Hindlimb muscle (tissue), 1 donor: ENCODE results near the gene PIGT. TPM values are rescaled to one million over a fixed set of nuclear protein-coding genes. Genes with fewer than 3 reads are reported as not detected.
"Not testable (repeated sequence)": the region's sequence is repeated elsewhere in the genome, so short reads cannot be mapped to it uniquely, and the experiment has no call there.

Experiments
- DNase-seq: peaks from one replicate; pipeline ENCODE4 v3.0.0-alpha.2; 2013
- polyA plus RNA-seq: library from polyadenylated mRNA; unstranded; fragments of 120-200 nt; gene quantifications from one replicate; pipeline ENCODE4 v1.2.1, GENCODE V29; 2013; ENCODE audit not compliant: insufficient read length

Gene PIGT
- polyA plus RNA-seq, 1 donor: 83.3 TPM

DNA sequence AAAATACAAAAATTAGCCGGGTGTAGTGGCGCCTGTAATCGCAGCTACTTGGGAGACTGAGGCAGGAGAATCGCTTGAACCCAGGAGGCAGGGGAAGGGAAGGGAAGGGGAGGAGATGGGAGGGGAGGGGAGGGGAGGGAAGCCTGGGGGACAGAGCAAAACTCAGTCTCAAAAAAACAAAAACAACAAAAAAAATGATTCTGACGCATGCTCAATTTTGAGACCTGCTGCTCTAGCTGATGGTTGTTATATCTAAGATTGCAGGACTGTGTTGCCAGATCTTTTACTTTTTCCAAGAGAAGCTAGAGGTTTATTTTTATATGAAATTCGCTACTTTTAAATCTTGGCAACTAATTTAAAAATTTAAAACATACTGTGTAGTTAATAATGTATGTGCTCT lies 51.2 kb downstream of the PIGT start:
- no peak for DNase-seq

DNA sequence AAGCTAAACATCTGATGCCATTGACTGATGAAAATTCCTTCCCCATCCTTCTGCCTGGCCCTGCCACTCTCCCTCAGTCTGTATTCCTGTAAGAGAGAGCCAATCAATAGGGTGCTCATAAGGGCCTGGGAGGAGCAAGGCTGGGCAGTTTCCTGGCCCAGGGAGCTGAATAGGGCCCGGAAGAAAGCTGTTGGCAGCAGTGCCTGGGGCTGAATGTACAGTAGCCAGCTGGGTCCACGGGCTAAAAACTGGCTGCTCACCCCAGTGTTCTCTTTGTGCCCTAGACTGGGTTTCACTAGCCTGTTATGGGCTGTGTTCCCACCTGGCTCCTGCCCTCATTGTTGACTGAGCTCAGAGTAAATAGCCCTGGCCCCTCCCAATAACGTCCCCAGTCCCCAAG lies 51.9 kb downstream of the PIGT start:
- no peak for DNase-seq

DNA sequence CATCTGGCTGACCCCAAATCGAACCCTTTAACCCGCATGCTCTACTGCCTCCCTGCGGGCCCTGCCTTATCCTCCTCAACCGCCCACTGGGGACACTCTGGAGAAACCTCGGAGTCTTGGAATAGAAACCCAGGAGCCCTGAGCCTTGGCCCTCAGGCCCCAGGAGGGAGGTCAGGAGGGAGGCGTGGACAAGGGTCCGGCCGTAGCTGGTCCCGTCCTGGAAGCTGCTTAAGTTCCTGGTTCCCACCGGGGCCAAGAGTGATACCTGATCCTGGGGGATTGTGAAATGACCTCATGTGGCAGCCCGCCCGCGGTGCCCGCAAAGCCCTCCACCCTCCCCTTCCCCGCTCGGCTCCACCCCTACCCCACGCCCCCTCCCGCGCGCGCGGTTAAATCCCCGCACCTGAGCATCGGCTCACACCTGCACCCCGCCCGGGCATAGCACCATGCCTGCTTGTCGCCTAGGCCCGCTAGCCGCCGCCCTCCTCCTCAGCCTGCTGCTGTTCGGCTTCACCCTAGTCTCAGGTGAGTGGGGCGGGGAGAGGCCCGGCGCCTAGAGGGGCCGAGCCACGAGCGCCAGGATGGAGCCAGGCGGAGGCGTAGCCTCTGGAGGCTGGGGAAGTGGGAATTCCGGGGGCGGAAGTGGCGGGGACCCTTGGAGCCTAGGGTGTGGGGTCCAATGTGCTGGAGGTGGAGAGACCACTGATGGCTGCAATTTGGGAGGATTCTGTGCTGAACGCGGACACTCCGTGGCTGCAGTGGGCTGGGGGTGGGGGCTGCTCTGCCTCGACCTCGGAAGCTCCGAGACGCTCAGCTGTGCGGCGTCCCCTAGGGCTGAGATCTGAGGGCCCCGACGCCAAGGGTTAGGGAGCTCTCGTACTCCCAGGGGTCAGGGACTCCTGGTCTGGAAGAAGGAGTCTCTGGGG lies 53.7 kb downstream of the PIGT start, which contains the start of gene WFDC2:
WFDC2 (plus strand) TSS at position 418 of the 926 bp plus-strand sequence; CDS start at position 447, 29 bp downstream.
- DNase-seq: no peak

DNA sequence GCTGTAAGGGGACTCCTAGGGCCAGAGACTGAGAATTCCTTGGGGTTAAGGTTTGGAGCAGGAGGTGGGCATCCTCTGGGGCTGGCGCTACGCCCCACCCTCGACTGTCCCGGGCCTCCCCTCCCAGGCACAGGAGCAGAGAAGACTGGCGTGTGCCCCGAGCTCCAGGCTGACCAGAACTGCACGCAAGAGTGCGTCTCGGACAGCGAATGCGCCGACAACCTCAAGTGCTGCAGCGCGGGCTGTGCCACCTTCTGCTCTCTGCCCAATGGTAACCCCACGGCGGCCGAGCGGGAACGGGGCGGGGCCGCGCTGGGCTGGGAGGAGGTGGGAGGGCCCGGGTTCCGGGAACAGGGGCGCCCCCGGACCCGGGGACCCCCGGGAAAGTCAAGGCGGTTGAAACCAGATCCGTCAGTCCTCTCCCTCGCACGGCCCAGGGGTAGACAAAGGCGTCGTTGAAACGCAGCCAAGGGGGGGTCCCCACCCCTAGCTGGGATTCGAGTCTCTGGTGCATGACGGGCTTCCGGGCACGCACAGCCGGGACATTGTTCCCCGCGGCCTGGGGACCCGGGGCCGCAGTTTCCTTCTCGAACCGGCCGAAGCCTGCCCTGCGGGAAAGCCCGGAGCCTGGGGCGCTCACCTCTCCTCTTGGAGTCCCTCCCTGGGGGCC lies 54.5 kb downstream of the PIGT start:
- DNase-seq: peak; percentile 22

DNA sequence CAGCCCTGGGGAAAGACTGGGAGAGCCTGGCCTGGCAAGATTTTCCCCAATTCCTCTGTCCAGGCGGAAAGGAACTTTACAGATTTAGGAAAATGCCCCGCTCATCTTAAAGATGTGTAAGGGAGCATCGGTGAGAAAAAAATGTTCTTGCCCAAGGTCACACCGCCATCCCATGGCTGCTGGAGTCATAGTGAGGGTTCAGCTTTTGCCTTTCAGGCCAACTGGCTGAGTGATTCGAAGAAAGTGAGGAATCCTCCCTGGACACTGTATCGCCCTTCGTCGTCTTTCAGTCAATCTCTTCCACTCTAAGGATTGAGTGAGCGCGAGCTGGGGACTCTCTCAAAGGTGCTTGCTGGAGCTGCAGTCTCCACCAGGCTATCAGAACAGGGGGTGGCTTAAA lies 55.0 kb downstream of the PIGT start:
- no peak for DNase-seq

DNA sequence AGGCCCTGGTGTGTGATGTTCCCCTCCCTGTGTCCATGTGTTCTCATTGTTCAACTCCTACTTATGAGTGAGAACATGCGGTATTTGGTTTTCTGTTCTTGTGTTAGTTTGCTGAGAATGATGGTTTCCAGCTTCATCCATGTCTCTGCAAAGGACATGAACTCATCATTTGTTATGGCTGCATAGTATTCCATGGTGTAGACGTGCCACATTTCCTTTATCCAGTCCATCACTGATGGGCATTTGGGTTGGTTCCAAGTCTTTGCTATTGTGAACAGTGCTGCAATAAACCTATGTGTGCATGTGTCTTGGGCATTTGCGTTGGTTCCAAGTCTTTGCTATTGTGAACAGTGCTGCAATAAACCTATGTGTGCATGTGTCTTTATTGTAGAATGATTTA lies 56.3 kb downstream of the PIGT start:
- DNase-seq: not testable (repeated sequence)

Other genes starting within 250 kb of the PIGT start
- gene PI3, start 241.2 kb upstream of the PIGT start, polyA plus RNA-seq: not detected
- not detected for gene SEMG1, start 209.1 kb upstream of the PIGT start, polyA plus RNA-seq
- gene SEMG2, start 194.8 kb upstream of the PIGT start, polyA plus RNA-seq: not detected
- not detected for gene SLPI, start 161.6 kb upstream of the PIGT start, polyA plus RNA-seq
- not detected for gene RBPJL, start 109.3 kb upstream of the PIGT start, polyA plus RNA-seq
- 0.45 TPM for gene MATN4, start 107.8 kb upstream of the PIGT start, polyA plus RNA-seq
- gene SDC4, start 67.7 kb upstream of the PIGT start, polyA plus RNA-seq: 7.2 TPM
- gene SYS1, start 53.0 kb upstream of the PIGT start, polyA plus RNA-seq: 18.7 TPM
- 0.89 TPM for gene TP53TG5, start 37.8 kb upstream of the PIGT start, polyA plus RNA-seq
- 25.0 TPM for gene DBNDD2, start 7.9 kb upstream of the PIGT start, polyA plus RNA-seq
- not detected for gene WFDC2, start 53.6 kb downstream of the PIGT start, polyA plus RNA-seq
- not detected for gene SPINT3, start 99.5 kb downstream of the PIGT start, polyA plus RNA-seq
- gene WFDC6, start 123.3 kb downstream of the PIGT start, polyA plus RNA-seq: not detected
- 0.12 TPM for gene EPPIN, start 131.3 kb downstream of the PIGT start, polyA plus RNA-seq
- gene WFDC8, start 163.1 kb downstream of the PIGT start, polyA plus RNA-seq: not detected
- not detected for gene WFDC10A, start 213.6 kb downstream of the PIGT start, polyA plus RNA-seq
- not detected for gene WFDC9, start 215.1 kb downstream of the PIGT start, polyA plus RNA-seq